Liver (tissue), 3 donors: ENCODE results near the gene TUBA3C.

Experiments
- CTCF ChIP-seq: fragments of 150-350 bp; IDR thresholded peaks from 2 replicates; pipeline ENCODE4 v1.5.1; 2017; ENCODE audit warnings: improper control_type of control experiment, low read depth, low read length; ENCODE audit not compliant: missing input control
- GABPA ChIP-seq, 2 donors: IDR thresholded peaks in 1 of 2; conservative IDR thresholded peaks in 1 of 2; 2 replicates each; pipeline ENCODE4 v1.6.1; 2016; ENCODE audit warnings: antibody characterized with exemption in 2 of 2, mild to moderate bottlenecking in 1 of 2, moderate library complexity in 1 of 2
- MAX ChIP-seq: IDR thresholded peaks from 2 replicates; pipeline ENCODE4 v1.6.1; 2016; ENCODE audit warnings: antibody characterized with exemption
- NR2F2 ChIP-seq: IDR thresholded peaks from 2 replicates; pipeline ENCODE4 v1.6.1; 2016; ENCODE audit warnings: antibody characterized with exemption
- RAD21 ChIP-seq, 2 donors: IDR thresholded peaks; 2 replicates each; pipeline ENCODE4 v1.6.1; 2016; ENCODE audit warnings: antibody characterized with exemption in 2 of 2, mild to moderate bottlenecking in 2 of 2
- REST ChIP-seq: IDR thresholded peaks from 2 replicates; pipeline ENCODE4 v1.6.1; 2016; ENCODE audit warnings: antibody characterized with exemption, mild to moderate bottlenecking
- RXRA ChIP-seq, 2 donors: IDR thresholded peaks; 2 replicates each; pipeline ENCODE4 v1.6.1; 2017 to 2018; ENCODE audit warnings: antibody characterized with exemption in 2 of 2, mild to moderate bottlenecking in 1 of 2
- TAF1 ChIP-seq: conservative IDR thresholded peaks from 2 replicates; pipeline ENCODE4 v1.6.1; 2016; ENCODE audit warnings: antibody characterized with exemption, mild to moderate bottlenecking
- YY1 ChIP-seq: IDR thresholded peaks from 2 replicates; pipeline ENCODE4 v1.6.1; 2016; ENCODE audit warnings: antibody characterized with exemption, mild to moderate bottlenecking
- donor health status: healthy.
- donor health status: healthy.

GRCh38 chr13:19178901-19179593 lies 2.6 kb downstream of the TUBA3C start:
- TF ChIP-seq CTCF (no peak), TAF1 (no peak), REST (no peak), RAD21 (IDR thresholded peaks at IDR 0.05) (no peak), MAX (no peak), RXRA (IDR thresholded peaks at IDR 0.05) (no peak), YY1 (no peak), NR2F2 (no peak), GABPA (IDR thresholded peaks at IDR 0.05 in 1 of 2, conservative IDR thresholded peaks at IDR 0.05 in 1 of 2) (no peak)
